ENCODE data around the gene C14orf93.

DNA sequence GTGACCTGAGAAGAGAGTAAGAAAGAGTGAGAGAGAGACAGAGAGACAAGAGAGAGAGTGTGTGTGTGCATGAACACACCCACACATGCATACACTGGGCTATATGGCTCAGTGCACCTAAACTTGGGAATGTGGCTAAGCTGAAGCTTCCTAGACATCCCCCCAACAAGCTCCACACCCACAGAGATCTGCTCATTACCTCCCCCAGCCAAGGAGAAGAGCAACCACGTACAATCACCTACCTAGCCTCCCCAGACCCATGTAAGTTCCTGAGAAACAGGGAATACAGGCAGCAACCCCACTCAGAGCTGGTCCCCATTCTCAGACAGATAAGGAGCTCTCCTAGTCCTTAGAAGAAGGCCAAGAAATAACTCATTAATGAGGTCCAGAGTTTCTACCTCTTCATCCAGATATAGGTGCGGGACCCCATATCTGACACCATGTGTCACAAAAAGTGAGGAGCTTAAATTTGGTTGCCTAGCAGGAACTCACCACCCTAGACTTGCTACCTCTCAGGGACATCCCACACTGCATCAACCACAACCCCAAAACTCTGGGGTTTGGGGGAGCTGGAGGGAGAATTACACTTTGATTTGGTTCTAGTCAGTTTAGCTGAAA, 37.5 kb downstream of the C14orf93 start:
- TF ChIP-seq TAF1 (IDR thresholded peaks at IDR 0.05; ENCODE audit: borderline replicate concordance, insufficient read depth, low read length) (no peak), REST (IDR thresholded peaks at IDR 0.05; ENCODE audit: insufficient read depth in 1 of 2, low read depth in 2 of 2, low read length in 2 of 2) (no peak), POLR2AphosphoS5 (IDR thresholded peaks at IDR 0.05; ENCODE audit: low read depth, low read length) (no peak), SIN3A (IDR thresholded peaks at IDR 0.05; ENCODE audit: borderline replicate concordance, insufficient read depth, low read length) (no peak), FOXP2 (optimal IDR thresholded peaks at IDR 0.05; ENCODE audit: borderline replicate concordance, extremely low read depth, extremely low read length, insufficient read depth) (no peak)

Measured in PFSK-1 (cell line).